Measurements from ENCODE around the gene KPNA1. TPM values are rescaled to one million over a fixed set of nuclear protein-coding genes. Genes with fewer than 3 reads are reported as not detected.

Gene KPNA1
- total and polyA plus RNA-seq, 4 donors = 20.7 to 42.0 (median 23.5) TPM

- peaks cover 8 to 28% (median 24%) of the 10 kb centered on the region in 4 donors for H3K36me3 ChIP-seq (ENCODE audit: control insufficient read depth in 4 of 4, insufficient read depth in 3 of 4, low read depth in 1 of 4, low read length in 3 of 4)
- peaks cover 3 to 44% (median 10%) of the 10 kb centered on the region in 4 donors for H3K4me1 ChIP-seq (ENCODE audit: control insufficient read depth in 4 of 4, insufficient read depth in 4 of 4, low read length in 3 of 4)
- H3K4me3 ChIP-seq (ENCODE audit: low read depth in 1 of 3, low read length in 3 of 3) = no peak overlapping the region
- TF ChIP-seq CTCF (IDR thresholded peaks at IDR 0.05; ENCODE audit: low read depth, low read length, missing input control) (peak; percentile 67), EGR1 (IDR thresholded peaks at IDR 0.05; ENCODE audit: low read depth in 2 of 2) (no peak), FOXA2 (IDR thresholded peaks at IDR 0.05) (no peak), YY1 (IDR thresholded peaks at IDR 0.05) (peak; percentile 58), RXRA (IDR thresholded peaks at IDR 0.05) (no peak), RAD21 (IDR thresholded peaks at IDR 0.05) (peak; percentile 87 to 89), REST (IDR thresholded peaks at IDR 0.05) (no peak), NR2F2 (IDR thresholded peaks at IDR 0.05) (no peak), HNF4G (IDR thresholded peaks at IDR 0.05) (no peak), FOXA1 (IDR thresholded peaks at IDR 0.05) (no peak), MAX (IDR thresholded peaks at IDR 0.05) (peak; percentile 59), ZBTB33 (IDR thresholded peaks at IDR 0.05) (no peak), HNF4A (conservative IDR thresholded peaks at IDR 0.05) (no peak), SP1 (IDR thresholded peaks at IDR 0.05) (no peak), TAF1 (conservative IDR thresholded peaks at IDR 0.05) (no peak), ATF3 (IDR thresholded peaks at IDR 0.05) (peak; percentile 22), GABPA (IDR thresholded peaks at IDR 0.05 in 1 of 2, conservative IDR thresholded peaks at IDR 0.05 in 1 of 2) (no peak), JUND (IDR thresholded peaks at IDR 0.05) (peak; percentile 56 to 65)
- H3K9ac ChIP-seq (ENCODE audit: low read depth in 1 of 2, low read length in 2 of 2) = no peak overlapping the region
- peak overlapping the region in 1 of 2 donors; percentile 44 for H3K27ac ChIP-seq (ENCODE audit: low read depth in 1 of 2, low read length in 2 of 2)
- H3K9me3 ChIP-seq (ENCODE audit: control insufficient read depth in 4 of 4, low read length in 3 of 4) = no peaks in the 10 kb centered on the region
- peak; percentile 49 for DNase-seq (ENCODE audit: low spot score)
- 91% methylated on average over 1 of the region's 1 CpG for WGBS
- no peaks in the 10 kb centered on the region for H3K27me3 ChIP-seq (ENCODE audit: control insufficient read depth in 4 of 4, insufficient read depth in 4 of 4, low read length in 3 of 4)
Measured at GRCh38 chr3:122560680-122561079, 45.9 kb upstream of the KPNA1 start.
